B cell (primary cell): ENCODE measurements around the gene CLINT1.

Experiments used
- CTCF ChIP-seq: fragments of 200-600 bp; IDR thresholded peaks from one replicate; pipeline ENCODE4 v1.8.0; 2022; ENCODE audit warnings: antibody characterized with exemption, mild to moderate bottlenecking
- EZH2 ChIP-seq: IDR thresholded peaks from 2 replicates; pipeline ENCODE4 v1.6.1; 2012; ENCODE audit warnings: borderline replicate concordance, low read depth, mild to moderate bottlenecking, moderate library complexity, low read length; ENCODE audit not compliant: insufficient read depth, poor library complexity, severe bottlenecking

- TF ChIP-seq CTCF (no peak), EZH2 (no peak)
Observed at GRCh38 chr5:157778121-157778805, 80.7 kb downstream of the CLINT1 start.
